IMR-90 (cell line): ENCODE measurements around the gene UPB1. TPM values are rescaled to one million over a fixed set of nuclear protein-coding genes. Genes with fewer than 3 reads are reported as not detected.

Experiments used
- ATAC-seq: fragments of 200-7000 bp; cut with Tn5 transposase; 2 replicates; pipeline ENCODE4 v1.9.1; 2020; ENCODE audit warnings: low read depth, mild to moderate bottlenecking, moderate library complexity
- BruUV-seq: library from RNA; stranded (reverse); fragments of 400-500 nt; replicated peaks from 2 replicates; lab custom pipeline; 2021; lab: Mats Ljungman, UMichigan
- CTCF ChIA-PET: fragments of 300-600 bp; formaldehyde crosslinking; extraction: SDS; loops from one replicate; lab custom pipeline; 2021; ENCODE audit warnings: antibody characterized with exemption; lab: Yijun Ruan, JAX
- POLR2A ChIA-PET: fragments of 300-600 bp; sonication (Branson Sonifier 250); formaldehyde crosslinking; loops from one replicate; lab custom pipeline; 2022; ENCODE audit warnings: antibody characterized with exemption; ENCODE audit not compliant: unreplicated experiment; lab: Charles Lee
- DNase-seq: peaks from one replicate; pipeline ENCODE4 v3.0.0; 2013
- H2AFZ ChIP-seq: replicated peaks from 2 replicates; pipeline ENCODE3; 2013; ENCODE audit warnings: low read length, mild to moderate bottlenecking; ENCODE audit not compliant: poor library complexity
- H2AK5ac ChIP-seq: 2 replicates; pipeline ENCODE4 v1.6.1; 2013; ENCODE audit warnings: low read depth, low read length, inconsistent platforms
- H2AK9ac ChIP-seq: replicated peaks from 2 replicates; pipeline ENCODE3; 2013; ENCODE audit warnings: mild to moderate bottlenecking, low read depth, low read length, moderate library complexity; ENCODE audit not compliant: poor library complexity
- H2BK120ac ChIP-seq: 2 replicates; pipeline ENCODE4 v1.6.1; 2013; ENCODE audit warnings: low read depth, low read length, inconsistent platforms
- H2BK15ac ChIP-seq: 3 replicates; pipeline ENCODE4 v1.6.1; 2013; ENCODE audit warnings: low read depth, low read length, inconsistent platforms
- H2BK20ac ChIP-seq: 2 replicates; pipeline ENCODE4 v1.6.1; 2013; ENCODE audit warnings: low read depth, mild to moderate bottlenecking, inconsistent platforms, low read length, moderate library complexity
- H2BK5ac ChIP-seq: 2 replicates; pipeline ENCODE4 v1.6.1; 2013; ENCODE audit warnings: mild to moderate bottlenecking, low read depth, low read length, inconsistent platforms; ENCODE audit not compliant: poor library complexity, severe bottlenecking
- H3K14ac ChIP-seq: replicated peaks from 2 replicates; pipeline ENCODE4 v1.6.1; 2013; ENCODE audit warnings: low read depth, low read length, inconsistent platforms
- H3K18ac ChIP-seq: 2 replicates; pipeline ENCODE4 v1.6.1; 2013; ENCODE audit warnings: low read depth, low read length, control low read depth
- H3K23ac ChIP-seq: 2 replicates; pipeline ENCODE4 v1.6.1; 2013; ENCODE audit warnings: low read depth, low read length, inconsistent platforms
- H3K27ac ChIP-seq: 2 replicates; pipeline ENCODE4 v1.5.1; 2013; ENCODE audit warnings: mild to moderate bottlenecking, control low read depth, low read length; ENCODE audit not compliant: insufficient read depth
- H3K27me3 ChIP-seq: 2 replicates; pipeline ENCODE4 v1.6.1; 2013; ENCODE audit warnings: low read length; ENCODE audit not compliant: control insufficient read depth, insufficient read depth
- H3K36me3 ChIP-seq: 2 replicates; pipeline ENCODE4 v1.6.1; 2013; ENCODE audit warnings: low read length, mixed read lengths; ENCODE audit not compliant: control insufficient read depth, insufficient read depth
- H3K4ac ChIP-seq: 2 replicates; pipeline ENCODE4 v1.6.1; 2013; ENCODE audit warnings: low read depth, low read length, inconsistent platforms
- H3K4me1 ChIP-seq: 2 replicates; pipeline ENCODE4 v1.6.1; 2013; ENCODE audit warnings: low read length, mixed read lengths; ENCODE audit not compliant: control insufficient read depth, insufficient read depth
- H3K4me2 ChIP-seq: 2 replicates; pipeline ENCODE4 v1.6.1; 2013; ENCODE audit warnings: low read depth, mild to moderate bottlenecking, control low read depth, low read length, moderate library complexity
- H3K4me3 ChIP-seq: 2 replicates; pipeline ENCODE4 v1.5.1; 2013; ENCODE audit warnings: low read depth, mild to moderate bottlenecking, control low read depth, low read length, moderate library complexity; ENCODE audit not compliant: insufficient read depth
- H3K56ac ChIP-seq: 2 replicates; pipeline ENCODE4 v1.6.1; 2013; ENCODE audit warnings: low read length, inconsistent platforms; ENCODE audit not compliant: insufficient read depth; ENCODE audit errors: extremely low read depth
- H3K79me1 ChIP-seq, 2 experiments: 2 replicates each; pipeline ENCODE4 v1.6.1; 2013; ENCODE audit warnings: low read length in 2 of 2, inconsistent platforms in 1 of 2, low read depth in 1 of 2
- H3K9ac ChIP-seq: 2 replicates; pipeline ENCODE4 v1.6.1; 2013; ENCODE audit warnings: low read depth, low read length, control low read depth
- H3K9me1 ChIP-seq: 2 replicates; pipeline ENCODE4 v1.6.1; 2013; ENCODE audit warnings: low read length, inconsistent platforms; ENCODE audit not compliant: insufficient read depth
- H3K9me3 ChIP-seq: 2 replicates; pipeline ENCODE4 v1.6.1; 2013; ENCODE audit warnings: low read length; ENCODE audit not compliant: control insufficient read depth, insufficient read depth
- H4K20me1 ChIP-seq: 2 replicates; pipeline ENCODE4 v1.6.1; 2013; ENCODE audit warnings: low read length, inconsistent platforms; ENCODE audit not compliant: insufficient read depth
- H4K5ac ChIP-seq: 2 replicates; pipeline ENCODE4 v1.6.1; 2013; ENCODE audit warnings: mild to moderate bottlenecking, low read depth, low read length, control low read depth
- H4K8ac ChIP-seq, 2 experiments: 2 replicates each; pipeline ENCODE4 v1.6.1; 2013; ENCODE audit warnings: low read depth in 2 of 2, low read length in 2 of 2, control low read depth in 1 of 2, inconsistent platforms in 1 of 2
- H4K91ac ChIP-seq: 2 replicates; pipeline ENCODE4 v1.6.1; 2013; ENCODE audit warnings: low read depth, low read length, inconsistent platforms; ENCODE audit not compliant: insufficient read depth
- CEBPB ChIP-seq: IDR thresholded peaks from 2 replicates; pipeline ENCODE4 v1.6.1; 2012; ENCODE audit warnings: low read depth, low read length, improper control_type of control experiment
- CHD1 ChIP-seq: IDR thresholded peaks from 2 replicates; pipeline ENCODE4 v1.6.1; 2012; ENCODE audit warnings: low read depth, low read length, improper control_type of control experiment
- CTCF ChIP-seq: conservative IDR thresholded peaks from 2 replicates; pipeline ENCODE4 v1.5.1; 2012; ENCODE audit warnings: mild to moderate bottlenecking, low read depth, low read length, improper control_type of control experiment
- ELK1 ChIP-seq: fragments of 150-350 bp; IDR thresholded peaks from 2 replicates; pipeline ENCODE4 v1.6.1; 2016; ENCODE audit warnings: low read depth, mild to moderate bottlenecking, low read length, moderate library complexity, borderline replicate concordance
- FOS ChIP-seq: fragments of 150-350 bp; IDR thresholded peaks from 2 replicates; pipeline ENCODE4 v1.6.1; 2016; ENCODE audit warnings: low read depth, low read length
- MAFK ChIP-seq: IDR thresholded peaks from 2 replicates; pipeline ENCODE4 v1.6.1; 2012; ENCODE audit warnings: low read depth, low read length, improper control_type of control experiment
- MAZ ChIP-seq: IDR thresholded peaks from 2 replicates; pipeline ENCODE4 v1.6.1; 2012; ENCODE audit warnings: low read depth, mild to moderate bottlenecking, low read length, improper control_type of control experiment, moderate library complexity, borderline replicate concordance
- MXI1 ChIP-seq: IDR thresholded peaks from 2 replicates; pipeline ENCODE4 v1.6.1; 2012; ENCODE audit warnings: low read depth, mild to moderate bottlenecking, low read length, moderate library complexity, borderline replicate concordance
- NFE2L2 ChIP-seq: fragments of 150-350 bp; IDR thresholded peaks from 2 replicates; pipeline ENCODE4 v1.6.1; 2016; ENCODE audit warnings: low read depth, mild to moderate bottlenecking, low read length
- RAD21 ChIP-seq: IDR thresholded peaks from 2 replicates; pipeline ENCODE4 v1.6.1; 2012; ENCODE audit warnings: low read length, improper control_type of control experiment
- RCOR1 ChIP-seq: IDR thresholded peaks from 2 replicates; pipeline ENCODE4 v1.6.1; 2012; ENCODE audit warnings: mild to moderate bottlenecking, low read length, improper control_type of control experiment; ENCODE audit not compliant: insufficient replicate concordance
- RFX5 ChIP-seq: IDR thresholded peaks from 2 replicates; pipeline ENCODE4 v1.8.0; 2012; ENCODE audit warnings: low read depth, mild to moderate bottlenecking, low read length, moderate library complexity
- SMC3 ChIP-seq: fragments of 150-350 bp; IDR thresholded peaks from 2 replicates; pipeline ENCODE4 v1.6.1; 2016; ENCODE audit warnings: low read depth, mild to moderate bottlenecking, antibody characterized with exemption, low read length, moderate library complexity
- WGBS, 2 experiments: methylation state at CpG; one replicate each; pipeline versions ENCODE4 v1.1.5 to v1.1.7; 2013; ENCODE audit warnings: missing lambda C conversion rate in 2 of 2; ENCODE audit not compliant: insufficient read length in 1 of 2; ENCODE audit errors: extremely low coverage in 2 of 2; 5-methylcytosine and 5-hydroxymethylcytosine counted together
- dilution Hi-C: fragments of 300-500 bp; cut with HindIII; formaldehyde crosslinking; loops from one replicate; pipeline ENCODE4 v1.14.3; 2018; ENCODE audit warnings: low sequenced_read_pairs; ENCODE audit not compliant: unreplicated experiment
- in situ Hi-C: fragments of 300-500 bp; cut with MboI; formaldehyde crosslinking; loops from 3 replicates; pipeline ENCODE4 v1.14.3; 2019; ENCODE audit warnings: low sequenced_read_pairs, inconsistent platforms, mixed read lengths
- intact Hi-C: fragments of 100-400 bp; cut with micrococcal nuclease; formaldehyde crosslinking; loops from 2 replicates; pipeline ENCODE4 v1.10.0; 2022
- polyA plus RNA-seq, 3 experiments: library from polyadenylated mRNA; depleted of rRNA; stranded (reverse); fragments of >200 nt; gene quantifications; 2 replicates each; pipeline ENCODE4 v1.2.3, GENCODE V29; 2012; ENCODE audit warnings: low replicate concordance in 1 of 3
- total RNA-seq: library from RNA; depleted of rRNA; stranded (reverse); fragments of >200 nt; gene quantifications from 2 replicates; pipeline ENCODE4 v1.2.3, GENCODE V29; 2012
- TF ChIP-seq, protein P1 (sequence below): fragments of 150-350 bp; IDR thresholded peaks from 2 replicates; pipeline ENCODE4 v1.6.1; 2017; ENCODE audit warnings: mild to moderate bottlenecking, antibody characterized with exemption, low read length, low read depth

UPB1 gene
- total and polyA plus RNA-seq, 2 of the 4 experiments (the other 2 are of a cell fraction) = under 0.01 to 0.02 TPM

- no peaks in the 10 kb centered on the region for H3K9me3 ChIP-seq
- no peak overlapping the region for H3K4me3 ChIP-seq
- H2AFZ ChIP-seq = no peak overlapping the region
- H2BK15ac ChIP-seq = no peak overlapping the region
- TF ChIP-seq NFE2L2 (no peak), MAZ (no peak), CEBPB (no peak), RCOR1 (no peak), FOS (no peak), RFX5 (no peak), MXI1 (no peak), CTCF (no peak), CHD1 (no peak), RAD21 (no peak), MAFK (no peak), ELK1 (no peak), SMC3 (no peak)
- TF ChIP-seq, protein P1, sequence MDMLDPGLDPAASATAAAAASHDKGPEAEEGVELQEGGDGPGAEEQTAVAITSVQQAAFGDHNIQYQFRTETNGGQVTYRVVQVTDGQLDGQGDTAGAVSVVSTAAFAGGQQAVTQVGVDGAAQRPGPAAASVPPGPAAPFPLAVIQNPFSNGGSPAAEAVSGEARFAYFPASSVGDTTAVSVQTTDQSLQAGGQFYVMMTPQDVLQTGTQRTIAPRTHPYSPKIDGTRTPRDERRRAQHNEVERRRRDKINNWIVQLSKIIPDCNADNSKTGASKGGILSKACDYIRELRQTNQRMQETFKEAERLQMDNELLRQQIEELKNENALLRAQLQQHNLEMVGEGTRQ = no peak
- no peak overlapping the region for H2BK20ac ChIP-seq
- BruUV-seq = TSS peak; percentile 78
- H3K4me2 ChIP-seq = no peak overlapping the region
- H3K18ac ChIP-seq = no peak overlapping the region
- H4K20me1 ChIP-seq = peaks cover 9% of the 10 kb centered on the region; the same call in 1 of the 2 replicates
- H3K9me1 ChIP-seq = peaks cover 6% of the 10 kb centered on the region; the same call in 1 of the 2 replicates
- H3K9ac ChIP-seq = no peak overlapping the region
- H3K23ac ChIP-seq = no peak overlapping the region
- H2BK5ac ChIP-seq = no peak overlapping the region
- no peak for ATAC-seq
- no CpG with 5 or more reads among the region's 2 CpGs for WGBS, 2 experiments
- no peak overlapping the region for H3K56ac ChIP-seq
- H3K27ac ChIP-seq = no peak overlapping the region
- ChIA-PET POLR2A (no interaction called here), CTCF (no interaction called here)
- no peak overlapping the region for H3K14ac ChIP-seq
- H4K91ac ChIP-seq = no peak overlapping the region
- peaks cover 6 to 24% of the 10 kb centered on the region in 2 experiments; a peak in 3 of 4 replicates for H3K79me1 ChIP-seq
- no peak overlapping the region for H4K8ac ChIP-seq
- peaks cover 2% of the 10 kb centered on the region; the same call in 1 of the 2 replicates for H3K4me1 ChIP-seq
- no peak overlapping the region for H3K4ac ChIP-seq
- H3K36me3 ChIP-seq = peaks cover 45% of the 10 kb centered on the region
- no peak overlapping the region for H4K5ac ChIP-seq
- DNase-seq = no peak
- H2BK120ac ChIP-seq = no peak overlapping the region
- H2AK9ac ChIP-seq = no peak overlapping the region
- H2AK5ac ChIP-seq = no peak overlapping the region
- intact Hi-C loops (no loop called here), dilution Hi-C loops (no loop called here), in situ Hi-C loops (no loop called here)
- no peaks in the 10 kb centered on the region for H3K27me3 ChIP-seq
Measured at GRCh38 chr22:24540470-24540869, 45.3 kb downstream of the UPB1 start.
